ENCODE measurements around the gene PATZ1.
"Not testable (repeated sequence)": the region's sequence is repeated elsewhere in the genome, so short reads cannot be mapped to it uniquely, and the experiment has no call there.

The PATZ1 gene

GRCh38 chr22:31346255-31346732 is at the start of gene PATZ1:
Gene PATZ1 (minus strand): TSS chr22:31346346. CDS start chr22:31345602, 744 bp downstream.
- peak; percentile 79 for DNase-seq

GRCh38 chr22:31394326-31394725 is 48.2 kb upstream of the PATZ1 start:
- DNase-seq: no peak

GRCh38 chr22:31393893-31394292 is 47.7 kb upstream of the PATZ1 start:
- DNase-seq: no peak

GRCh38 chr22:31378651-31379050 is 32.5 kb upstream of the PATZ1 start:
- DNase-seq: not testable (repeated sequence)

GRCh38 chr22:31378123-31378522 is 32.0 kb upstream of the PATZ1 start:
- DNase-seq: no peak

GRCh38 chr22:31377612-31378011 is 31.5 kb upstream of the PATZ1 start:
- no peak for DNase-seq

GRCh38 chr22:31367426-31367825 is 21.3 kb upstream of the PATZ1 start:
- no peak for DNase-seq

- no peak for DNase-seq
Measured at GRCh38 chr22:31363885-31364465, 17.8 kb upstream of the PATZ1 start.

GRCh38 chr22:31361743-31362142 is 15.6 kb upstream of the PATZ1 start:
- DNase-seq: no peak

- DNase-seq: no peak
Measured at GRCh38 chr22:31360029-31360428, 13.9 kb upstream of the PATZ1 start.

- no peak for DNase-seq
Measured at GRCh38 chr22:31354515-31354914, 8.4 kb upstream of the PATZ1 start.

- DNase-seq: peak; percentile 87
Measured at GRCh38 chr22:31350410-31350863, 4.3 kb upstream of the PATZ1 start.

- DNase-seq: no peak
Measured at GRCh38 chr22:31349960-31350359, 3.8 kb upstream of the PATZ1 start.

GRCh38 chr22:31348766-31349165 is 2.6 kb upstream of the PATZ1 start:
- DNase-seq: no peak

GRCh38 chr22:31348009-31348337 is 1.8 kb upstream of the PATZ1 start:
- not testable (repeated sequence) for DNase-seq

- peak; percentile 59 for DNase-seq
Measured at GRCh38 chr22:31347251-31348008, 1.3 kb upstream of the PATZ1 start.

GRCh38 chr22:31346733-31347250 is 646 bp upstream of the PATZ1 start:
- DNase-seq: peak; percentile 73

GRCh38 chr22:31345331-31346254 is 553 bp downstream of the PATZ1 start:
- peak; percentile 85 for DNase-seq

- no peak for DNase-seq
Measured at GRCh38 chr22:31344578-31345330, 1.4 kb downstream of the PATZ1 start.

GRCh38 chr22:31344256-31344577 is 1.9 kb downstream of the PATZ1 start:
- DNase-seq: no peak

- peak; percentile 25 for DNase-seq
Measured at GRCh38 chr22:31343235-31344191, 2.6 kb downstream of the PATZ1 start.

Measured in NCI-H1092 treated with DMSO at 0.1 percent for 48 hours (cell line).